Brain microvascular endothelial cell (primary cell): ENCODE results near the gene ALDH18A1.

Experiments
- DNase-seq: peaks from one replicate; pipeline ENCODE4 v3.0.0-alpha.2; 2020
- H3K27ac ChIP-seq: fragments of 250-450 bp; sonication (Bioruptor Pico); 2 replicates; pipeline ENCODE4 v1.5.1; 2020; ENCODE audit warnings: mild to moderate bottlenecking, moderate library complexity
- H3K27me3 ChIP-seq: fragments of 250-450 bp; sonication (Bioruptor Pico); replicated peaks from 2 replicates; pipeline ENCODE4 v1.5.1; 2020; ENCODE audit warnings: mild to moderate bottlenecking
- H3K36me3 ChIP-seq: fragments of 250-450 bp; sonication (Bioruptor Pico); replicated peaks from 2 replicates; pipeline ENCODE4 v1.5.1; 2020; ENCODE audit warnings: mild to moderate bottlenecking
- H3K4me3 ChIP-seq: 2 replicates; pipeline ENCODE4 v1.5.1; 2011; ENCODE audit warnings: low read depth, mild to moderate bottlenecking, control low read depth, low read length, moderate library complexity
- in situ Hi-C: cut with HindIII; loops from 2 replicates; pipeline ENCODE4 v1.10.0; 2017; ENCODE audit warnings: low sequenced_read_pairs, low pct_ligation_motif_present
- TF ChIP-seq, protein P1 (sequence below): IDR thresholded peaks from 2 replicates; pipeline ENCODE4 v1.5.1; 2011; ENCODE audit warnings: low read depth, mild to moderate bottlenecking, moderate library complexity, low read length, control low read depth, inconsistent platforms; ENCODE audit errors: missing control alignments

Gene ALDH18A1

DNA sequence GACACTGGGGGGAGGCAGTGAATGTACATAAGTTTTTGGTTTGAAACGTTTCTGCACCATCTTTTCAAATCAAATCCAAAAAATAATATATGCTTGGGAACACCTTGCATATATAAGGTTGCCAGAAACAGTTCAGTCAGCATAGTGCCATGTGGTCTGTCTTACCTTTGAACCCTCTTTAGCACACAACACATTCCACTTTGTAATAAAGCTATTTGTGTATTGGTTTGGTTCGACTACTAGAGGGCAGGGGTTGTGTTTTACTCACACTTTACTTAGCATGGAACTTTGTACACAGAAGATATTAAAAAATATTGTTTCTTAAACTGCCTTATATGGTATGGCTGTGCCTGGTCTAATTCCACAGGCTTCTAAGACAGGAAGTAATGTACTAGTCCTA lies 43.2 kb downstream of the ALDH18A1 start:
- in situ Hi-C loops, result no loop called here
- DNase-seq, result no peak
- Histone ChIP-seq H3K27me3 (no peaks in the 10 kb centered on the region), H3K4me3 (no peak overlapping the region), H3K36me3 (peaks cover 90% of the 10 kb centered on the region), H3K27ac (no peak overlapping the region)
- TF ChIP-seq, protein P1, sequence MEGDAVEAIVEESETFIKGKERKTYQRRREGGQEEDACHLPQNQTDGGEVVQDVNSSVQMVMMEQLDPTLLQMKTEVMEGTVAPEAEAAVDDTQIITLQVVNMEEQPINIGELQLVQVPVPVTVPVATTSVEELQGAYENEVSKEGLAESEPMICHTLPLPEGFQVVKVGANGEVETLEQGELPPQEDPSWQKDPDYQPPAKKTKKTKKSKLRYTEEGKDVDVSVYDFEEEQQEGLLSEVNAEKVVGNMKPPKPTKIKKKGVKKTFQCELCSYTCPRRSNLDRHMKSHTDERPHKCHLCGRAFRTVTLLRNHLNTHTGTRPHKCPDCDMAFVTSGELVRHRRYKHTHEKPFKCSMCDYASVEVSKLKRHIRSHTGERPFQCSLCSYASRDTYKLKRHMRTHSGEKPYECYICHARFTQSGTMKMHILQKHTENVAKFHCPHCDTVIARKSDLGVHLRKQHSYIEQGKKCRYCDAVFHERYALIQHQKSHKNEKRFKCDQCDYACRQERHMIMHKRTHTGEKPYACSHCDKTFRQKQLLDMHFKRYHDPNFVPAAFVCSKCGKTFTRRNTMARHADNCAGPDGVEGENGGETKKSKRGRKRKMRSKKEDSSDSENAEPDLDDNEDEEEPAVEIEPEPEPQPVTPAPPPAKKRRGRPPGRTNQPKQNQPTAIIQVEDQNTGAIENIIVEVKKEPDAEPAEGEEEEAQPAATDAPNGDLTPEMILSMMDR, result no peak

DNA sequence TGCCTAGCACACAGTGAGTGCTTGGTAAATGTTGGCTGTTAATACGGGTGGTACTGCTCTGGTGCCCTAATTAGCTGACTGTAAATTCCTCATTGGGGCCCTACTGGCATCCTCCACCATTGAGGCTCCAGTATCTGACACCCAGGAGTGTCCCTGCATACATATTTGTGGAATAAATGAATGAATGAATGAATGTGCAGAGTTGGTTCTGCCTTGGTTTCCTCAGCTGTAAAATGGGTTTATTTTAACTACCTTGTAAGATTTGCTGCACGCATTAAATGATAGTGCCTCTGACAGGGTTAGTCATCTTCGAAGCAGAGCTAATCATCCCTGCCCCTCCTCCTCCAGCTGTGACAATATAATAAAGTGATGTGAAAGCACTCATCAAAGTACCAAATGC lies 45.8 kb downstream of the ALDH18A1 start:
- in situ Hi-C loops, result no loop called here
- H3K27me3 ChIP-seq, result no peaks in the 10 kb centered on the region
- DNase-seq, result no peak
- no peak overlapping the region for H3K4me3 ChIP-seq
- peaks cover 81% of the 10 kb centered on the region for H3K36me3 ChIP-seq
- TF ChIP-seq, protein P1, result no peak
- H3K27ac ChIP-seq, result no peak overlapping the region

DNA sequence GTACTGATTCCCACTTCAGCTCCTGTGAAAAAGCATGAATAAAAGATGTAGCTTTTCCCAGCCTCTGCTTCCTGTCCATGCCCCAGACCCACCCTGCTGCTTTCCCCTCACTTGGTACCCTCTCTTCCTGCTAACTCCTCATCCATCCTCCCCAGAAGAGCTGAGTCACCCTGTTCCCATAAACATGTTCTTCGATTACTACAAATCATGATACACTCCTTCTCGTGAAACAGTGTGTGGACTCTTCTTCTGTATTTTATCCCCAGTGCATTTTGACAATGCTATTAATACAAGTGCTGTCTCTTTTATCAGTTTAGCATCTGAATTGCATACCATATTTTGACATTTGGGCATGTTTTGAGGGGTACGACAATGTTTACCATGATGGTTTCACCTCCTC lies 49.6 kb downstream of the ALDH18A1 start:
- Histone ChIP-seq H3K27ac (no peak overlapping the region), H3K27me3 (no peaks in the 10 kb centered on the region), H3K4me3 (no peak overlapping the region), H3K36me3 (peaks cover 58% of the 10 kb centered on the region)
- in situ Hi-C loops, result no loop called here
- DNase-seq, result no peak
- TF ChIP-seq, protein P1, result no peak

DNA sequence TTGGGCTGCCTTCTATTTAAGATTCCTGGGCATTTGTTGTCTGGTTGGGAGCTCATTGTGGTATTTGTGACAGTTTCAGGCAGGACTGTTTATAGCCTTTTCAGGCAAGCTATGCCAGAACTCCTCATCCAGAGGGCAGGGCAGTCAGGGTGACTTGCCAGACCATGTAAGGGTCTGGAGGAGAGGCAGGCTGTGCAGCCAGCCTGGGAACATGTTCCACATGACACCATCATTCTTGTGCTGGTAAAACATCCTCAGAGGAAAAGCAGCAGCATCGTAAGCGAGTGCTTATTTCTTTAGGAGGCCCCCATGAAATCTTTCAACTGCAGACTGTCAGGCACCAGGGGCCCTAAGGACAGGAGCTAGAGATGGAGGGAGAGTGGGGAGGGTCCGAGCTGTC lies 51.3 kb downstream of the ALDH18A1 start:
- no peak overlapping the region for H3K4me3 ChIP-seq
- no peak for DNase-seq
- TF ChIP-seq, protein P1, result no peak
- H3K36me3 ChIP-seq, result peaks cover 40% of the 10 kb centered on the region
- no peak overlapping the region for H3K27ac ChIP-seq
- in situ Hi-C loops, result no loop called here
- H3K27me3 ChIP-seq, result no peaks in the 10 kb centered on the region

DNA sequence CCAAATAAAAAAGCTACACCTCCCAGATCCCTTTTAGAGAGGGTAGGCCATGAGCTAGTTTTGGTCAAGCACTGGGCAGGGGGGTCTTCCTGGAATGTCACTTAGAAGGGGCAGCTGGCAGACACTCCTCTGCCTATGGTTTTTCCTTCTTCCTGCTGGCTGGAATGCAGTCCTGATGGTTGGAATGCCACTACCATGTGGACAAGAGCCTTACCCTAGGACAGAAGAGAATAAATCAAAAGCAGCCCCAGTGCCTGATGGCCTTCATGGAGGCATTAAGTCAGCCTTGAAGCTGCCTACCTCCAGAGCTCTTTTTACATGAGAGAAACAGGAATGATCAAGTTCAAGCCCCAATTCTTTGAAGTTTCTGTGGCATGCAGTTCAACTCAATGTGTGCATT lies 51.9 kb downstream of the ALDH18A1 start:
- Histone ChIP-seq H3K27ac (no peak overlapping the region), H3K4me3 (no peak overlapping the region), H3K27me3 (no peaks in the 10 kb centered on the region), H3K36me3 (peaks cover 36% of the 10 kb centered on the region)
- in situ Hi-C loops, result no loop called here
- TF ChIP-seq, protein P1, result no peak
- no peak for DNase-seq

DNA sequence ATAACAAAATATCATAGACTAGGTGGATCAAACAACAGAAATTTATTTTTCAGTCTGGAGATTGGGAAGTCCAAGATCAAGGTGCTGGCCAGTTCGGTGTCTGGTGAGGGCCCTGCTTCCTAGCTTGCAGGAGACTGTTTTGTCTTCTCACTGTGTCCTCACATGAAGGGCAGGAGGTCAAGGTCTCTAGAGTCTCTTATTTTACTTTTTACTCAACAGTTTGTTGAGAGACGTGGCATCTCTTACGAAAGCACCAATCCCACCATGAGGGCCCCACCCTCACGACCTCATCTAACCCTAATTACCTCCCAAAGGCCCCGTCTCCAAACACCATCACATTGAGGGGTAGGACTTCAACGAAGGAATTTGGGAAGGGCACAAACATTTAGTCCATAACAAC lies 54.1 kb downstream of the ALDH18A1 start:
- TF ChIP-seq, protein P1, result no peak
- in situ Hi-C loops, result no loop called here
- DNase-seq, result no peak
- H3K27me3 ChIP-seq, result no peaks in the 10 kb centered on the region
- H3K27ac ChIP-seq, result no peak overlapping the region
- H3K4me3 ChIP-seq, result no peak overlapping the region
- peaks cover 18% of the 10 kb centered on the region for H3K36me3 ChIP-seq
